Activated CD4-positive, alpha-beta T cell treated with anti-CD3 and anti-CD28 coated beads, Interleukin-2, Interleukin-6, amounts not matched to agents 100 ng/mL and 50 ng/mL, durations not matched to agents 16 hours and 8 hours (primary cell): ENCODE results near the gene CYP2J2.
"Not testable (repeated sequence)": the region's sequence is repeated elsewhere in the genome, so short reads cannot be mapped to it uniquely, and the experiment has no call there.

ENCODE experiments used
- DNase-seq: peaks from one replicate; pipeline ENCODE4 v3.0.0-alpha.2; 2020

The CYP2J2 gene

GRCh38 chr1:59856725-59857338 lies 69.7 kb downstream of the CYP2J2 start:
- no peak for DNase-seq

GRCh38 chr1:59855297-59855696 lies 71.3 kb downstream of the CYP2J2 start:
- not testable (repeated sequence) for DNase-seq

GRCh38 chr1:59852117-59852516 lies 74.5 kb downstream of the CYP2J2 start:
- no peak for DNase-seq

GRCh38 chr1:59846895-59847282 lies 79.7 kb downstream of the CYP2J2 start:
- no peak for DNase-seq

GRCh38 chr1:59846209-59846894 lies 80.2 kb downstream of the CYP2J2 start:
- no peak for DNase-seq

GRCh38 chr1:59845091-59845490 lies 81.5 kb downstream of the CYP2J2 start:
- no peak for DNase-seq
